ENCODE results near the gene KRTAP4-12. TPM values are rescaled to one million over a fixed set of nuclear protein-coding genes. Genes with fewer than 3 reads are reported as not detected.

Gene KRTAP4-12
- total RNA-seq, 1 experiment from 2014 or later, result not detected

GRCh38 chr17:41163828-41164227, 39.8 kb upstream of the KRTAP4-12 start:
- ChIA-PET CTCF (no interaction called here), POLR2A (no interaction called here)
- no TSS peak for BruUV-seq (replicated peaks)

More at GRCh38 chr17:41163828-41164227, 39.8 kb upstream of the KRTAP4-12 start:
- Histone ChIP-seq H3K4me1 (ENCODE audit: control insufficient read depth in 1 of 2, insufficient read depth in 2 of 2, low read length in 2 of 2) (no peaks in the 10 kb centered on the region), H4K20me1 (ENCODE audit: insufficient read depth) (no peaks in the 10 kb centered on the region), H3K9me2 (ENCODE audit: insufficient read depth) (no peaks in the 10 kb centered on the region), H3K4me2 (ENCODE audit: low read length) (no peak overlapping the region), H3K27me3 (ENCODE audit: insufficient read depth, low read length) (no peaks in the 10 kb centered on the region), H3K4me3 (replicated peaks in 1 of 2; ENCODE audit: low read depth in 1 of 2, low read length in 2 of 2) (no peak overlapping the region), H3K27ac (ENCODE audit: low read depth, low read length) (no peak overlapping the region), H2AFZ (ENCODE audit: low read depth, low read length, poor library complexity, severe bottlenecking) (no peak overlapping the region), H3K79me2 (ENCODE audit: insufficient read depth, low read length) (no peaks in the 10 kb centered on the region), H3K9me3 (ENCODE audit: control insufficient read depth in 1 of 2, insufficient read depth in 1 of 2, low read depth in 1 of 2, low read length in 2 of 2) (no peaks in the 10 kb centered on the region; a peak in 1 of 4 replicates), H3K36me3 (ENCODE audit: control insufficient read depth in 1 of 2, insufficient read depth in 2 of 2, low read length in 2 of 2) (no peaks in the 10 kb centered on the region), H3K9ac (ENCODE audit: low read length) (no peak overlapping the region)
- ATAC-seq (no peak), DNase-seq (ENCODE audit: low read depth, low spot score) (no peak)
- RAD21 ChIA-PET (ENCODE audit: low non-redundant PET in 1 of 2, low total read pairs in 2 of 2, uncharacterized antibody in 2 of 2, unreplicated experiment in 2 of 2), result no interaction called here
- TF ChIP-seq ZFX (IDR thresholded peaks at IDR 0.05) (no peak), FOSL1 (IDR thresholded peaks at IDR 0.05; ENCODE audit: low read depth) (no peak), ZNF274 (IDR thresholded peaks at IDR 0.05; ENCODE audit: low read depth, low read length) (no peak), REST (IDR thresholded peaks at IDR 0.05; ENCODE audit: low read depth) (no peak), ZBTB33 (IDR thresholded peaks at IDR 0.05; ENCODE audit: extremely low read depth, insufficient replicate concordance, low read length) (no peak), JUND (IDR thresholded peaks at IDR 0.05) (no peak), YY1 (IDR thresholded peaks at IDR 0.05; ENCODE audit: extremely low read depth, insufficient replicate concordance, low read depth, low read length) (no peak), TCF7L2 (IDR thresholded peaks at IDR 0.05; ENCODE audit: borderline replicate concordance, extremely low read depth, insufficient read depth, insufficient read length) (no peak), CBX3 (IDR thresholded peaks at IDR 0.05; ENCODE audit: low read depth) (no peak), CEBPB (IDR thresholded peaks at IDR 0.05; ENCODE audit: low read depth) (no peak), POLR2A (IDR thresholded peaks at IDR 0.05; ENCODE audit: borderline replicate concordance, extremely low read depth, insufficient read depth, insufficient read length) (no peak), EGR1 (IDR thresholded peaks at IDR 0.05; ENCODE audit: low read depth) (no peak), RAD21 (IDR thresholded peaks at IDR 0.05; ENCODE audit: low read depth) (no peak), SIN3A (IDR thresholded peaks at IDR 0.05; ENCODE audit: low read depth) (no peak), ELF1 (IDR thresholded peaks at IDR 0.05; ENCODE audit: borderline replicate concordance, low read depth) (no peak)
- TF ChIP-seq, protein P1, sequence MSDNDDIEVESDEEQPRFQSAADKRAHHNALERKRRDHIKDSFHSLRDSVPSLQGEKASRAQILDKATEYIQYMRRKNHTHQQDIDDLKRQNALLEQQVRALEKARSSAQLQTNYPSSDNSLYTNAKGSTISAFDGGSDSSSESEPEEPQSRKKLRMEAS (IDR thresholded peaks at IDR 0.05), result no peak
- intact Hi-C loops (cut with micrococcal nuclease), result no loop called here
